Spleen (tissue), 11 donors: ENCODE measurements around the gene STAT6. TPM values are rescaled to one million over a fixed set of nuclear protein-coding genes. Genes with fewer than 3 reads are reported as not detected.

Experiments used
- DNase-seq: peaks from one replicate; pipeline ENCODE4 v3.0.0-alpha.2; 2020
- H3K27ac ChIP-seq, 8 donors: fragments of 200-600 bp; sonication (generic) in 7 of 8; 1 replicate in 4 of 8; 2 replicates in 4 of 8; pipeline versions ENCODE4 v1.5.0 to v1.8.0; 2016 to 2021; ENCODE audit warnings: inconsistent platforms in 4 of 8, mild to moderate bottlenecking in 4 of 8, moderate library complexity in 1 of 8
- H3K27me3 ChIP-seq, 7 donors: fragments of 200-600 bp; sonication (generic) in 6 of 7; replicated peaks in 1 of 7; 1 replicate in 4 of 7; 2 replicates in 3 of 7; pipeline versions ENCODE4 v1.5.0 to v1.8.0; 2016 to 2021; ENCODE audit warnings: inconsistent platforms in 3 of 7, mild to moderate bottlenecking in 1 of 7
- H3K36me3 ChIP-seq, 6 donors: fragments of 200-600 bp; sonication (generic) in 5 of 6; 1 replicate in 4 of 6; 2 replicates in 2 of 6; pipeline versions ENCODE4 v1.5.0 to v1.8.0; 2016 to 2021; ENCODE audit warnings: inconsistent platforms in 2 of 6
- H3K4me1 ChIP-seq, 6 donors: fragments of 200-600 bp; sonication (generic) in 5 of 6; 1 replicate in 3 of 6; 2 replicates in 3 of 6; pipeline versions ENCODE4 v1.5.0 to v1.8.0; 2016 to 2021; ENCODE audit warnings: inconsistent platforms in 3 of 6
- H3K4me3 ChIP-seq, 8 donors: fragments of 200-600 bp; sonication (generic) in 7 of 8; 1 replicate in 4 of 8; 2 replicates in 4 of 8; pipeline versions ENCODE4 v1.5.0 to v1.8.0; 2016 to 2021; ENCODE audit warnings: inconsistent platforms in 4 of 8, mild to moderate bottlenecking in 4 of 8, moderate library complexity in 2 of 8
- H3K9me3 ChIP-seq, 8 donors: fragments of 200-600 bp; sonication (generic) in 7 of 8; 1 replicate in 4 of 8; 2 replicates in 4 of 8; pipeline versions ENCODE4 v1.5.0 to v1.8.0; 2016 to 2021; ENCODE audit warnings: inconsistent platforms in 4 of 8
- CTCF ChIP-seq, 11 experiments: fragments of 200-600 bp in 7 of 11; fragments of 450-650 bp in 4 of 11; sonication (generic) in 4 of 11; IDR thresholded peaks in 8 of 11; conservative IDR thresholded peaks in 3 of 11; 1 replicate in 7 of 11; 2 replicates in 4 of 11; pipeline versions ENCODE4 v1.4.0 to v1.8.0; 2016 to 2021; ENCODE audit warnings: antibody characterized with exemption in 11 of 11, inconsistent platforms in 4 of 11, mild to moderate bottlenecking in 1 of 11
- POLR2A ChIP-seq, 3 donors: fragments of 450-650 bp; IDR thresholded peaks; one replicate each; pipeline ENCODE4 v1.5.1; 2017; ENCODE audit warnings: antibody characterized with exemption in 3 of 3, mild to moderate bottlenecking in 1 of 3
- POLR2AphosphoS5 ChIP-seq, 3 donors: sonication (generic); formaldehyde crosslinking; IDR thresholded peaks; one replicate each; pipeline ENCODE4 v1.5.1; 2017; ENCODE audit warnings: antibody characterized with exemption in 3 of 3
- WGBS, 5 donors: extraction: QIAGEN DNeasy Blood & Tissue Kit in 3 of 5; methylation state at CpG; one replicate each; pipeline versions ENCODE4 v1.1.5 to v1.1.7; 2013 to 2018; 5-methylcytosine and 5-hydroxymethylcytosine counted together
- intact Hi-C: fragments of 100-400 bp; cut with DNase I; formaldehyde crosslinking; loops from one replicate; pipeline ENCODE4 v1.15.0; 2023; ENCODE audit warnings: low total_unique reads
- polyA plus RNA-seq, 3 donors: library from polyadenylated mRNA; stranded (reverse); fragments of 200-250 nt; gene quantifications; one replicate each; pipeline ENCODE4 v1.2.1, GENCODE V29; 2013
- total RNA-seq, 7 donors: library from RNA; depleted of rRNA in 3 of 7; stranded (reverse); fragments of >200 nt in 3 of 7; fragmentation: NEBNext Ultra II Directional in 4 of 7; extraction: Animal tissue kit (Norgen Biotek cat#: 25700) in 4 of 7; gene quantifications; one replicate each; pipeline versions ENCODE4 v1.1.0 to v1.2.1, GENCODE V29; 2016 to 2021
- donor health status: healthy with polysubstance abuse.
- donor health status: DM: no; HTN: no; CAD: no; lungs with moderate emphysema.
- donor health status: DM: no; HTN: no; CAD: no.
- donor health status: Bipolar disorder and iron deficiency.
- donor health status: healthy.
- donor health status: DM: no; HTN: no; CAD: no.
- donor health status: DM: yes; HTN: yes; CAD: no.

STAT6 gene
- total and polyA plus RNA-seq, 10 donors: 140 to 336 (median 276) TPM

- TF ChIP-seq POLR2AphosphoS5 (IDR thresholded peaks at IDR 0.05) (peak in 1 of 3 donors; percentile 30), CTCF (IDR thresholded peaks at IDR 0.05 in 8 of 11, conservative IDR thresholded peaks at IDR 0.05 in 3 of 11) (no peak), POLR2A (IDR thresholded peaks at IDR 0.05) (no peak)
- no peaks in the 10 kb centered on the region for H3K9me3 ChIP-seq
- H3K36me3 ChIP-seq: no peaks in the 10 kb centered on the region
- intact Hi-C loops: loop anchor here (5.0 kb wide), 1 partner anchor 111 kb away; the partner anchor contains the start of gene ZBTB39
- peak; percentile 68 for DNase-seq
- WGBS, 5 donors: 53 to 76% (median 60%) methylated on average over 1 of the region's 1 CpG
- peak overlapping the region in 4 of 8 donors; percentile 26 to 63 (median 50) for H3K27ac ChIP-seq
- H3K4me1 ChIP-seq: peaks cover 0 to 16% (median 7%) of the 10 kb centered on the region in 6 donors
- H3K4me3 ChIP-seq: no peak overlapping the region
- H3K27me3 ChIP-seq: no peaks in the 10 kb centered on the region
These were observed 7.6 kb upstream of the STAT6 start for GRCh38 chr12:57118711-57119271.

- Histone ChIP-seq H3K4me3 (no peak overlapping the region), H3K4me1 (peaks cover 3 to 26% (median 12%) of the 10 kb centered on the region in 6 donors), H3K36me3 (no peaks in the 10 kb centered on the region), H3K27ac (no peak overlapping the region), H3K9me3 (no peaks in the 10 kb centered on the region), H3K27me3 (no peaks in the 10 kb centered on the region)
- WGBS, 5 donors: 74 to 96% (median 92%) methylated on average over 5 of the region's 5 CpGs
- no peak for TF ChIP-seq POLR2AphosphoS5 (IDR thresholded peaks at IDR 0.05)
- no peak for TF ChIP-seq POLR2A (IDR thresholded peaks at IDR 0.05)
- TF ChIP-seq CTCF (IDR thresholded peaks at IDR 0.05 in 8 of 11, conservative IDR thresholded peaks at IDR 0.05 in 3 of 11): no peak
- DNase-seq: no peak
- intact Hi-C loops: loop anchor here (5.0 kb wide), 1 partner anchor 109 kb away; the partner anchor contains the start of gene ZBTB39
These were observed 5.6 kb upstream of the STAT6 start for GRCh38 chr12:57116580-57117281.

- 61 to 75% (median 68%) methylated on average over 8 to 9 of the region's 9 CpGs for WGBS, 5 donors
- Histone ChIP-seq H3K27me3 (no peaks in the 10 kb centered on the region), H3K4me3 (peak overlapping the region in 6 of 8 donors; percentile 4 to 91 (median 82)), H3K36me3 (peaks cover 0 to 19% (median 10%) of the 10 kb centered on the region in 6 donors), H3K9me3 (no peaks in the 10 kb centered on the region), H3K4me1 (peaks cover 16 to 44% (median 30%) of the 10 kb centered on the region in 6 donors), H3K27ac (peak overlapping the region; percentile 39 to 99 (median 98))
- DNase-seq: no peak
- no peak for TF ChIP-seq POLR2A (IDR thresholded peaks at IDR 0.05)
- TF ChIP-seq CTCF (IDR thresholded peaks at IDR 0.05 in 8 of 11, conservative IDR thresholded peaks at IDR 0.05 in 3 of 11): peak in 9 of 11 experiments; percentile 88 to 95 (median 91)
- TF ChIP-seq POLR2AphosphoS5 (IDR thresholded peaks at IDR 0.05): no peak
- intact Hi-C loops: loop anchor here (2.0 kb wide), 1 partner anchor 42 kb away; no protein-coding TSS in a partner anchor
These were observed 1.5 kb upstream of the STAT6 start for GRCh38 chr12:57112492-57113294.
